Measurements from ENCODE around the gene BMPER. TPM values are rescaled to one million over a fixed set of nuclear protein-coding genes. Genes with fewer than 3 reads are reported as not detected.

BMPER gene
- total RNA-seq: not detected in 2 replicates

- intact Hi-C loops (cut with micrococcal nuclease): no loop called here
These were observed at the start of gene BMPER for GRCh38 chr7:33905389-33906032. Gene BMPER, plus strand, starts transcription at chr7:33905539. Its CDS starts 75 bp downstream, at chr7:33905614.

- intact Hi-C loops (cut with micrococcal nuclease): no loop called here
These were observed 43.4 kb upstream of the BMPER start for GRCh38 chr7:33861947-33862346.

- intact Hi-C loops (cut with micrococcal nuclease): no loop called here
These were observed 42.2 kb upstream of the BMPER start for GRCh38 chr7:33862946-33863814.

GRCh38 chr7:33868166-33868565 lies 37.2 kb upstream of the BMPER start:
- intact Hi-C loops (cut with micrococcal nuclease): no loop called here

GRCh38 chr7:33869176-33869575 lies 36.2 kb upstream of the BMPER start:
- intact Hi-C loops (cut with micrococcal nuclease): no loop called here

GRCh38 chr7:33870120-33870519 lies 35.2 kb upstream of the BMPER start:
- intact Hi-C loops (cut with micrococcal nuclease): no loop called here

- intact Hi-C loops (cut with micrococcal nuclease): no loop called here
These were observed 32.5 kb upstream of the BMPER start for GRCh38 chr7:33872870-33873269.

GRCh38 chr7:33873518-33873917 lies 31.8 kb upstream of the BMPER start:
- intact Hi-C loops (cut with micrococcal nuclease): no loop called here

GRCh38 chr7:33873981-33874750 lies 31.2 kb upstream of the BMPER start:
- intact Hi-C loops (cut with micrococcal nuclease): no loop called here

GRCh38 chr7:33874943-33875342 lies 30.4 kb upstream of the BMPER start:
- intact Hi-C loops (cut with micrococcal nuclease): no loop called here

GRCh38 chr7:33876596-33877274 lies 28.6 kb upstream of the BMPER start:
- intact Hi-C loops (cut with micrococcal nuclease): no loop called here

- intact Hi-C loops (cut with micrococcal nuclease): no loop called here
These were observed 24.6 kb upstream of the BMPER start for GRCh38 chr7:33880787-33881186.

GRCh38 chr7:33881316-33881715 lies 24.0 kb upstream of the BMPER start:
- intact Hi-C loops (cut with micrococcal nuclease): no loop called here

GRCh38 chr7:33882040-33882837 lies 23.1 kb upstream of the BMPER start:
- intact Hi-C loops (cut with micrococcal nuclease): no loop called here

- intact Hi-C loops (cut with micrococcal nuclease): no loop called here
These were observed 22.2 kb upstream of the BMPER start for GRCh38 chr7:33882950-33883670.

GRCh38 chr7:33883671-33883965 lies 21.7 kb upstream of the BMPER start:
- intact Hi-C loops (cut with micrococcal nuclease): no loop called here

- intact Hi-C loops (cut with micrococcal nuclease): no loop called here
These were observed 19.8 kb upstream of the BMPER start for GRCh38 chr7:33885290-33886148.

GRCh38 chr7:33886149-33886623 lies 19.2 kb upstream of the BMPER start:
- intact Hi-C loops (cut with micrococcal nuclease): no loop called here
